GM21717 (cell line): ENCODE results near the gene MOGAT3.
"Not testable (repeated sequence)": the region's sequence is repeated elsewhere in the genome, so short reads cannot be mapped to it uniquely, and the experiment has no call there.

Experiments
- ATAC-seq: cut with Tn5 transposase; IDR thresholded peaks from one replicate; pipeline ENCODE4 v1.9.1; 2021; ENCODE audit warnings: mild to moderate bottlenecking, moderate library complexity; ENCODE audit not compliant: unreplicated experiment

MOGAT3 gene

GRCh38 chr7:101205901-101206664, 5.2 kb upstream of the MOGAT3 start:
- no peak for ATAC-seq

- ATAC-seq = not testable (repeated sequence)
Measured at GRCh38 chr7:101203740-101204738, 3.2 kb upstream of the MOGAT3 start.

- ATAC-seq = no peak
Measured at GRCh38 chr7:101202603-101202918, 1.7 kb upstream of the MOGAT3 start.

GRCh38 chr7:101201695-101202602, 1.1 kb upstream of the MOGAT3 start:
- ATAC-seq = no peak

- ATAC-seq = no peak
Measured at GRCh38 chr7:101200504-101200861, 353 bp downstream of the MOGAT3 start.

GRCh38 chr7:101199522-101199921, 1.3 kb downstream of the MOGAT3 start:
- not testable (repeated sequence) for ATAC-seq

GRCh38 chr7:101198476-101198875, 2.4 kb downstream of the MOGAT3 start:
- no peak for ATAC-seq

GRCh38 chr7:101197991-101198390, 2.8 kb downstream of the MOGAT3 start:
- ATAC-seq = no peak

GRCh38 chr7:101195884-101196283, 5.0 kb downstream of the MOGAT3 start:
- no peak for ATAC-seq

GRCh38 chr7:101189109-101189508, 11.7 kb downstream of the MOGAT3 start:
- ATAC-seq = no peak

GRCh38 chr7:101186844-101187428, 13.9 kb downstream of the MOGAT3 start:
- no peak for ATAC-seq

GRCh38 chr7:101186194-101186593, 14.6 kb downstream of the MOGAT3 start:
- ATAC-seq = no peak

- no peak for ATAC-seq
Measured at GRCh38 chr7:101185258-101185839, 15.5 kb downstream of the MOGAT3 start.

- no peak for ATAC-seq
Measured at GRCh38 chr7:101180130-101180755, 20.6 kb downstream of the MOGAT3 start, which contains the start of gene NAT16. Gene NAT16, minus strand, starts transcription at chr7:101180293. Its CDS starts 5,486 bp downstream, at chr7:101174807.

GRCh38 chr7:101179713-101180112, 21.1 kb downstream of the MOGAT3 start:
- ATAC-seq = no peak

- no peak for ATAC-seq
Measured at GRCh38 chr7:101179117-101179516, 21.7 kb downstream of the MOGAT3 start.

- ATAC-seq = no peak
Measured at GRCh38 chr7:101177644-101178043, 23.2 kb downstream of the MOGAT3 start.

GRCh38 chr7:101175664-101176063, 25.2 kb downstream of the MOGAT3 start:
- ATAC-seq = no peak

GRCh38 chr7:101174322-101174854, 26.4 kb downstream of the MOGAT3 start:
- no peak for ATAC-seq
